Measurements from ENCODE around the gene CCDC146.
"Not testable (repeated sequence)": the region's sequence is repeated elsewhere in the genome, so short reads cannot be mapped to it uniquely, and the experiment has no call there.

CCDC146 gene

DNA sequence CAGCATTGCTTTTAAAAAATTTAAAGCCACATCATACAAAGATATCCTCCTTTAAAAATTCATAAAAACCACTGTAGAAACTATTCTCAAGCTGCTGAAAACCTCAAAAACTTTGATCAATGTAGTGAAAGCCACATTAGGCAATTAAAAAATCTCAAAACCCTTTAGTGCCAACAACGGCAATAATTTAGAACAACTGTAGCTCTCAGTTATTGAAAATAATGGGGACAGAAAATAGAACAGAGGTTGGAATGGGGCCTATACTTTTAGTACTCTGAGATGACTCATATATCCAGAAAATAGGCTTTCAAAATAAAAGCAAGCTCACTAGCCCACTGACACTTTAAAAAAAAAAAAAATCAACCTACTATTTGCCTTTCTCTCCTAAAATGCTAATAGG lies 206.3 kb downstream of the CCDC146 start:
- no peak for TF ChIP-seq Cebpa-rat (IDR thresholded peaks at IDR 0.05)
- H3K9me3 ChIP-seq: no peaks in the 10 kb centered on the region
- peaks cover 54% of the 10 kb centered on the region for H3K4me1 ChIP-seq
- H4K20me1 ChIP-seq: no peaks in the 10 kb centered on the region
- H3K4me2 ChIP-seq: peak overlapping the region; percentile 71
- no peaks in the 10 kb centered on the region for H3K27me3 ChIP-seq
- H3K27ac ChIP-seq: no peak overlapping the region
- no peak overlapping the region for H3K9ac ChIP-seq
- H3K4me3 ChIP-seq: no peak overlapping the region
- no peaks in the 10 kb centered on the region for H3K36me3 ChIP-seq

DNA sequence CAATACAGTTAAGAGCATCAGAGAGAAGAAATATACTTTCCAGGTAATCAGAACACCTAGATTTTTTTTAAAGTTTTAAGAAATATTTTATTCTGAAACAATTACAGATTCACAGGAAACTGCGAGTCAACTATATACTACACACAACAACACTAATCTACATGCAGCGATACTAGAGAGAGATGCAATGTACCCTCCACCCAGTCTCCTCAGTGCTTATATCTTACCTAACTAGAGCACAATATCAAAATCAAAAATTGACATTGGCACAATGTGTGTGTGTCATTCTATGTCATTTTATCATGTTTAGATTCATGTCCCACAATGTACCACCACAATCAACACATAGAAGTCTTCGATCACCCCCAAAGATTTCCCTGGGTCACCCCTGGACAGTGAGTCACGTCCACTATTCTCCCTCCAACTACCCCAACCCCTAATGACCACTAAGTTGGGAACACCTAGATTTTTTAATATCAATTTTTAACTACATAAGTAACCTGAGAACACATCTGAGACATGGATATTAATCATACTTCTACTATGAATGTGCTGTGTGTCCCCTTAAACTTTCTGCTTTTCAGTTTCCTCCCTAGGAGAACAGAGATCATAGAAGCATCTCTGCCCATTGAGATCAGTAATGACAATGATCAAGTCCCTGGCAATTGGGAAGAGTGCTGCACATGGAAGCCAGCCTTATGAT lies 207.2 kb downstream of the CCDC146 start:
- no peak for TF ChIP-seq Cebpa-rat (IDR thresholded peaks at IDR 0.05)
- Histone ChIP-seq H3K9me3 (no peaks in the 10 kb centered on the region), H3K4me3 (no peak overlapping the region), H3K27me3 (no peaks in the 10 kb centered on the region), H3K27ac (no peak overlapping the region), H4K20me1 (no peaks in the 10 kb centered on the region), H3K4me2 (peak overlapping the region; percentile 57), H3K36me3 (no peaks in the 10 kb centered on the region), H3K4me1 (peaks cover 54% of the 10 kb centered on the region), H3K9ac (no peak overlapping the region)

DNA sequence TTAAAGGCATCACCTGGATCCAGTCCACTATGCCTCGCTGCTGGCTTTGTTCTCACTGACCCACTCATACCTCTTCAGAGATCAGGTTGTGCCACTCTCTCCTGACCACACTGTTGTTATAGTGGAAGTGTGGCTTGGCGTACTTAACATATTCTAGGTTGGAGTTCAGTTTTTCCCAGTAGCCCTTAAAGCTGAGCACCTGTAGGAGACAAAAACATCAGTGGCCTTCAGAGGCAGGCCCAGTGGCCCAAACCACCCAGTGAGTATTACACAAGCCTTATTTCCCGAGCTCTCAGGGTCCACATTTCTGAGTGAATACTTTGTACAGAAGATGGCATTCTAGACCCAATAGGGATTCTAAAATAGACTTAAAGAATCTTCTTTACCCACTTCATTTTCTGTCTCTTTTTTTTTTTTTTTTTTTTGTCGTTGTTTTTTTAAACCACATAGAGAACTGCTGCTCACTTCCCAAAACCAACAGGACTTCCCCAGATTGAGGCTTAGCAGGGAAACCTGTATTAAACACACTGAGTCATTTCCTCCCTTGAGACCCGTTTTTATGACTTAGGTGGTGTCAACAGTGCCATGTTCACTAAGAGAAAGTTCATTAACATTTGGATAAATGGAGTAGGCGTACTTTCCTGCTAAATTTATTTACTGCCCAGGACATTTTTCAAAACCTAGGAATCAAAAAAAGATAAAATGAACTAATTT lies 207.9 kb downstream of the CCDC146 start:
- Histone ChIP-seq H3K9ac (no peak overlapping the region), H3K4me1 (peaks cover 54% of the 10 kb centered on the region)

DNA sequence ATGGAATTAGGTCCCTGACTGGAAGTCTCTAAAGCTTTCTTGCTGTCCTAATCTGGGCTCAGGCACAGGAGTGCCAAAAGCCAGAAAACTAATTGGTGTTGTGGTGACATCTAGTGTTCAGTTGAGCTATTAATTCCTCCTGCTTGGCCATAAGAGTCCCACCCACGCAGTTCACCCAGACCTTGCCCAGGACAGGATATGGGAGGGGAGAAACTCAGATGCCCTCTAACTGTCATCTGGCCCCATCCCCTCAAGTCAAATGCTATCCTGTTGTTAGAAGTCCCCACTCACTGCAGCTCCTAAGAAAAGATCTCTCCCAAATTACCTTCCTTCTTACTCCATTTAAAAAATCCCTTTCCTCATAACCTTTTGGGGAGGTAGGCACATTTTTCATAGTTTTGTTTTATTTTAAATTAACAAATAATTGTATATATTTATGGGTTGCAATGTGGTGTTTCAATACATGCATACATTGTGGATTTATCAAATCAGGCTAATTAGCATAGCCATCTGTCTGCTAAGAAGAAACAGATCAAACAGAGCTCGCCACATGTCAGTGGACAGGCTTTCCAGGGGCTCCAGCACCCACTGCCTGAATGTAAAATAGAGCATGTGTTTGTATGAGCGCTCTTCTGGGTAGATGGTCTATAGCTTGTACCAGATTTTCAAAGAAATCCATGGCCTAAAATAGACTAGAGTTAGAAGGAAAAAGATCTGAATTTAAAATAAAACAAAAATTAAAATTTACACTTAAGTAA lies 209.7 kb downstream of the CCDC146 start:
- Histone ChIP-seq H3K4me2 (peak overlapping the region; percentile 23; the same call in 1 of the 2 replicates), H3K4me1 (peaks cover 52% of the 10 kb centered on the region), H3K27me3 (no peaks in the 10 kb centered on the region), H3K9ac (no peak overlapping the region), H3K9me3 (no peaks in the 10 kb centered on the region), H3K4me3 (no peak overlapping the region), H4K20me1 (no peaks in the 10 kb centered on the region), H3K36me3 (no peaks in the 10 kb centered on the region), H3K27ac (no peak overlapping the region)
- TF ChIP-seq Cebpa-rat (IDR thresholded peaks at IDR 0.05): no peak

More for the DNA sequence above, 207.9 kb downstream of the CCDC146 start:
- Histone ChIP-seq H3K4me3 (no peak overlapping the region), H3K27ac (no peak overlapping the region), H3K27me3 (no peaks in the 10 kb centered on the region), H4K20me1 (no peaks in the 10 kb centered on the region), H3K4me2 (peak overlapping the region; percentile 57), H3K36me3 (no peaks in the 10 kb centered on the region), H3K9me3 (no peaks in the 10 kb centered on the region)
- TF ChIP-seq Cebpa-rat (IDR thresholded peaks at IDR 0.05): no peak

DNA sequence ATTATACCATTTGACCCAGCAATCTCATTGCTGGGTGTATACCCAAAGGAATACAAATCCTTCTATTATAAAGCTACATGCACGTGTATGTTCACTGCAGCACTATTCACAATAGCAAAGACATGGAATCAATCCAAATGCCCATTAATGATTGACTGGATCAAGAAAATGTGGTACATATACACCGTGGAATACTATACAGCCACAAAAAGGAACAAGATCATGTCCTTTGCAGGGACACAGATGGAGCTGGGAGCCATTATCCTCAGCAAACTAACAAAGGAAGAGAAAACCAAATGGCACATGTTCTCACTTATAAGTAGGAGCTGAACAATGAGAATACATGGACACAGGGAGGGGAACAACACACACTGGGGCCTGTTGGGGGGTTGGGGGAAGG lies 211.6 kb downstream of the CCDC146 start:
- H3K4me1 ChIP-seq: peaks cover 46% of the 10 kb centered on the region

DNA sequence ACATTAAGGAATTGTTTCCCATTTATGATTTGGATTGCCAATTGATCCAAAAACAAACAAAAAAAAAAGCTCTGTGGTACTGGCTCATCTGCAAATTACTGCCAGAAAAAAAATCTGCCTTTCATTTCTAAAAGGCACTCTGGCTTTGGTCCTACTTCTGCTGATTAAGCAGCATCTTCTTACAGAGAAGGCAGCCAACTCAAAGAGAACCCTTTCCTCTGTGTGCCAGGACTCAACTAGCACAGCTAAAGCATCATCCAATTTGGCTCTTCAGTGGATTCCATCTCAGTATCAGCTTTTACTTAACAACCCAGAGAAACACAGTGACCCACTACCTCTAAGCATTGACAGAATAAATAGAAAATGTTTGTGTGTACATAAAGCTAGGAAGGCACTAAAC lies 213.2 kb downstream of the CCDC146 start:
- peaks cover 30% of the 10 kb centered on the region for H3K4me1 ChIP-seq
- H3K4me2 ChIP-seq: no peak overlapping the region
- no peaks in the 10 kb centered on the region for H3K9me3 ChIP-seq
- no peak overlapping the region for H3K27ac ChIP-seq
- H3K36me3 ChIP-seq: no peaks in the 10 kb centered on the region
- H3K9ac ChIP-seq: no peak overlapping the region
- H3K4me3 ChIP-seq: no peak overlapping the region
- TF ChIP-seq Cebpa-rat (IDR thresholded peaks at IDR 0.05): no peak
- H3K27me3 ChIP-seq: no peaks in the 10 kb centered on the region
- H4K20me1 ChIP-seq: no peaks in the 10 kb centered on the region

More for the DNA sequence above, 211.6 kb downstream of the CCDC146 start:
- H3K27ac ChIP-seq, H3K36me3 ChIP-seq, H4K20me1 ChIP-seq, H3K4me2 ChIP-seq, H3K4me3 ChIP-seq, H3K9me3 ChIP-seq, H3K9ac ChIP-seq, H3K27me3 ChIP-seq: not testable (repeated sequence)

- Histone ChIP-seq H4K20me1 (no peaks in the 10 kb centered on the region), H3K9me3 (no peaks in the 10 kb centered on the region), H3K4me2 (peak overlapping the region; percentile 22), H3K4me1 (peaks cover 13% of the 10 kb centered on the region), H3K4me3 (no peak overlapping the region), H3K36me3 (no peaks in the 10 kb centered on the region), H3K27ac (no peak overlapping the region), H3K27me3 (no peaks in the 10 kb centered on the region), H3K9ac (no peak overlapping the region)
- TF ChIP-seq Cebpa-rat (IDR thresholded peaks at IDR 0.05): no peak
Observed at GRCh38 chr7:77337456-77337990, 215.1 kb downstream of the CCDC146 start.

DNA sequence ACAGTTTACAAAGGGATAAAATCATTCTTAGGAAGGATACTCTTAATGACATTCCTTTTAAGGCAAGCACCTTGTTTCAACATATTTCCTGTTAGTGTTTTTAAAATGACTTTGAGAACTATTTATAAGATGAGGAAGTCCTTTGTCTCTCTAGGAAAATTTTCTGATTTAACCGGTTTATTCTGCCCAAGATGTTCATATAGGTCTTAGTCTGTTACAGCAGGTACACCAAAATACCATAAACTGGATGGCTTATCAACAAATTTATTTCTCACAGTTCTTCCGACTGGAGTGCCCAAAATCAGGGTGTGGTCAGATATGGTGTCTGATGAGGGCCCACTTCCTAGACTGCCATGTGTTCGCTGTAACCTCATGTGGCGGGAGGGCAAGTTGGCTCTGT lies 215.8 kb downstream of the CCDC146 start:
- Histone ChIP-seq H3K36me3 (no peaks in the 10 kb centered on the region), H3K9me3 (no peaks in the 10 kb centered on the region)
- no peak for TF ChIP-seq Cebpa-rat (IDR thresholded peaks at IDR 0.05)

DNA sequence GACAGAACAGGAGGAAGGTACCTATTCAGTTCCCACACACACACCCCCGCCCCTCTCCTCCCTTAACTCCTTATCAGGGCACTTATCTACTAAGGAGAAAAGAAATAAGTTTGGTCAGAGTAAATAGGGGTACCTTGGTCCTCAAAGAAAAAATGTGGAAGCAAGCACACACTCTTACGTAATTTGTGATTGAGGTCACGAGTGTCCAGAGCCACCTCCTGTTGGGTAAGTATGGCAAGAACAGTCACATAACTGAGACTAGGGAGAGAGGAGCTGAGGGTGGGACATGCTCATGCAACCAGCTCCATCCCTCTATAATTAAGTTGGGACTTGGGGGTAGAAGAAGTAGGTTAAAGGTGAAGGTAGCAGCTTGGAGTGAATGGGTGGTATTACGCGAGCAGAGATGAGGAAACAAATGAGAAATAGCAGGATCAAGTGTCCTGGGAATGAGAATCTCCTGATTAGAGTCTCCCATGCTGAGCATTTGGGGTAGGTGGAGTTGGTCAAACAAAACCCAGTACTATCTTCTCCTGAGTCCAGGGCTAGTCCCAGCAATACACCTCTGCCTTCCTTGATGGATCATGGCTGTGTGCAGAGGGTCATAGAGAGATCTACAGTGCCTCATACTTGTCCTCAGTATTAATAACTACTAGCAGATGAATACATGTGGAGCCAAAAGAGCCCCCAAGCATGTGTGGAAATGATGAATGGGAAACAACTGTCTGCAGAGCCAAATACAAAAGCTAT lies 216.6 kb downstream of the CCDC146 start:
- Histone ChIP-seq H3K27ac (no peak overlapping the region), H3K27me3 (no peaks in the 10 kb centered on the region), H3K9ac (no peak overlapping the region), H3K4me3 (no peak overlapping the region), H3K9me3 (no peaks in the 10 kb centered on the region), H4K20me1 (no peaks in the 10 kb centered on the region), H3K4me2 (no peak overlapping the region), H3K36me3 (no peaks in the 10 kb centered on the region), H3K4me1 (peaks cover 13% of the 10 kb centered on the region)
- TF ChIP-seq Cebpa-rat (IDR thresholded peaks at IDR 0.05): no peak

More for the DNA sequence above, 215.8 kb downstream of the CCDC146 start:
- Histone ChIP-seq H3K27me3 (no peaks in the 10 kb centered on the region), H4K20me1 (no peaks in the 10 kb centered on the region), H3K4me2 (peak overlapping the region; percentile 22; the same call in 1 of the 2 replicates), H3K9ac (no peak overlapping the region), H3K4me1 (peaks cover 13% of the 10 kb centered on the region), H3K27ac (no peak overlapping the region), H3K4me3 (no peak overlapping the region)

Measured in BLaER1 (cell line).